GM12878 (cell line): Measurements from ENCODE around the gene MRPL33. TPM values are rescaled to one million over a fixed set of nuclear protein-coding genes. Genes with fewer than 3 reads are reported as not detected.

Experiments
- ATAC-seq: fragments of 200-7000 bp; cut with Tn5 transposase; 3 replicates; pipeline ENCODE4 v1.9.1; 2020; ENCODE audit warnings: mild to moderate bottlenecking, moderate library complexity
- BruUV-seq: library from RNA; stranded (reverse); fragments of 400-500 nt; replicated peaks from 2 replicates; lab custom pipeline; 2021; lab: Mats Ljungman, UMichigan
- CTCF ChIA-PET: fragments of 300-600 bp; sonication (Branson Sonifier 250); formaldehyde crosslinking; extraction: SDS; loops from one replicate; lab custom pipeline; 2021; ENCODE audit warnings: inconsistent platforms; lab: Yijun Ruan, JAX
- POLR2A ChIA-PET: fragments of 350-600 bp; formaldehyde crosslinking; extraction: SDS; loops from one replicate; lab custom pipeline; 2021; ENCODE audit warnings: inconsistent platforms; lab: Charles Lee
- RAD21 ChIA-PET: fragments of 300-600 bp; sonication (Branson Sonifier 250); formaldehyde crosslinking; loops from one replicate; lab custom pipeline; 2023; ENCODE audit warnings: antibody characterized with exemption; ENCODE audit not compliant: unreplicated experiment; lab: Charles Lee
- SMC1A ChIA-PET: fragments of 300-600 bp; sonication (Branson Sonifier 250); formaldehyde crosslinking; loops from one replicate; lab custom pipeline; 2023; ENCODE audit not compliant: unreplicated experiment, uncharacterized antibody; lab: Charles Lee
- DNase-seq: peaks from one replicate; pipeline ENCODE4 v3.0.0-alpha.2; 2011; ENCODE audit warnings: low read depth, low spot score
- FAIRE-seq: peaks from 3 replicates; lab custom pipeline; 2011; peaks lifted over from hg19 to GRCh38; lab: Jason Lieb, UNC
- H2AFZ ChIP-seq: 2 replicates; pipeline ENCODE4 v1.6.0; 2011; ENCODE audit warnings: low read depth, low read length, control low read depth; ENCODE audit not compliant: control insufficient read depth
- H3K27ac ChIP-seq: 2 replicates; pipeline ENCODE4 v1.5.1; 2011; ENCODE audit warnings: control low read depth; ENCODE audit not compliant: control insufficient read depth, insufficient read depth
- H3K27me3 ChIP-seq, 2 experiments: replicated peaks in 1 of 2; 2 replicates each; pipeline versions ENCODE4 v1.6.0 to v1.6.1; 2011; ENCODE audit warnings: low read length in 1 of 2; ENCODE audit not compliant: control insufficient read depth in 2 of 2, insufficient read depth in 2 of 2
- H3K36me3 ChIP-seq, 2 experiments: 2 replicates each; pipeline ENCODE4 v1.5.1; 2011; ENCODE audit warnings: low read length in 1 of 2; ENCODE audit not compliant: control insufficient read depth in 2 of 2, insufficient read depth in 2 of 2
- H3K4me1 ChIP-seq: 2 replicates; pipeline ENCODE4 v1.6.1; 2011; ENCODE audit warnings: mild to moderate bottlenecking, low read length, moderate library complexity, mixed read lengths; ENCODE audit not compliant: control insufficient read depth, insufficient read depth
- H3K4me2 ChIP-seq: 2 replicates; pipeline ENCODE4 v1.6.0; 2011; ENCODE audit warnings: control low read depth; ENCODE audit not compliant: control insufficient read depth, insufficient read depth
- H3K4me3 ChIP-seq: fragments of 200-600 bp; sonication (generic); 2 replicates; pipeline ENCODE4 v1.5.1; 2016
- H3K79me2 ChIP-seq: 2 replicates; pipeline ENCODE4 v1.6.0; 2011; ENCODE audit warnings: low read length; ENCODE audit not compliant: control insufficient read depth, insufficient read depth
- H3K9ac ChIP-seq: 2 replicates; pipeline ENCODE4 v1.8.0; 2011; ENCODE audit warnings: low read length, control low read depth, mixed read lengths; ENCODE audit not compliant: control insufficient read depth, insufficient read depth
- H3K9me3 ChIP-seq: replicated peaks from 3 replicates; pipeline ENCODE4 v1.5.1; 2011; ENCODE audit warnings: mild to moderate bottlenecking, low read length; ENCODE audit not compliant: control insufficient read depth, insufficient read depth
- H4K20me1 ChIP-seq: 2 replicates; pipeline ENCODE4 v1.6.0; 2011; ENCODE audit not compliant: control insufficient read depth, insufficient read depth
- BACH1 ChIP-seq: fragments of 450-650 bp; IDR thresholded peaks from 2 replicates; pipeline ENCODE4 v1.6.1; 2017; ENCODE audit warnings: mild to moderate bottlenecking, borderline replicate concordance
- BCL3 ChIP-seq: IDR thresholded peaks from 2 replicates; pipeline ENCODE4 v1.6.1; 2011; ENCODE audit warnings: borderline replicate concordance, low read depth, mild to moderate bottlenecking, moderate library complexity, low read length; ENCODE audit not compliant: insufficient read depth, poor library complexity, severe bottlenecking
- CREB1 ChIP-seq: IDR thresholded peaks from 2 replicates; pipeline ENCODE4 v1.6.1; 2012; ENCODE audit warnings: low read depth, mild to moderate bottlenecking, inconsistent platforms
- FOXK2 ChIP-seq: fragments of 450-650 bp; IDR thresholded peaks from 2 replicates; pipeline ENCODE4 v1.6.1; 2017; ENCODE audit warnings: mild to moderate bottlenecking, moderate library complexity
- HDGF ChIP-seq: fragments of 450-650 bp; IDR thresholded peaks from 2 replicates; pipeline ENCODE4 v1.6.1; 2016; ENCODE audit warnings: antibody characterized with exemption
- MTA2 ChIP-seq: fragments of 450-650 bp; IDR thresholded peaks from 2 replicates; pipeline ENCODE4 v1.6.1; 2016; ENCODE audit warnings: low read depth, mild to moderate bottlenecking, moderate library complexity
- POU2F2 ChIP-seq: IDR thresholded peaks from 3 replicates; pipeline ENCODE4 v1.6.1; 2011; ENCODE audit warnings: low read depth, mild to moderate bottlenecking, low read length, borderline replicate concordance
- RAD21 ChIP-seq: IDR thresholded peaks from 2 replicates; pipeline ENCODE4 v1.6.1; 2011; ENCODE audit warnings: mild to moderate bottlenecking, low read depth, low read length, moderate library complexity; ENCODE audit not compliant: insufficient read depth
- RAD51 ChIP-seq: fragments of 450-650 bp; IDR thresholded peaks from 2 replicates; pipeline ENCODE4 v1.6.1; 2016; ENCODE audit warnings: moderate library complexity, mild to moderate bottlenecking, inconsistent platforms
- SP1 ChIP-seq: IDR thresholded peaks from one replicate; pipeline ENCODE4 v1.6.1; 2011; ENCODE audit warnings: low read depth, low read length
- SPI1 ChIP-seq: IDR thresholded peaks from 2 replicates; pipeline ENCODE4 v1.6.1; 2011; ENCODE audit warnings: low read depth, mild to moderate bottlenecking, low read length, moderate library complexity, borderline replicate concordance; ENCODE audit not compliant: insufficient read depth
- STAT3 ChIP-seq: IDR thresholded peaks from 2 replicates; pipeline ENCODE4 v1.6.1; 2011; ENCODE audit warnings: low read depth, low read length, improper control_type of control experiment
- TCF12 ChIP-seq: IDR thresholded peaks from 2 replicates; pipeline ENCODE4 v1.6.1; 2011; ENCODE audit warnings: low read depth, mild to moderate bottlenecking, low read length
- ZNF384 ChIP-seq: IDR thresholded peaks from 2 replicates; pipeline ENCODE4 v1.6.1; 2012; ENCODE audit warnings: low read depth, mild to moderate bottlenecking, low read length, improper control_type of control experiment, borderline replicate concordance
- WGBS: methylation state at CpG from one replicate; pipeline ENCODE4 v1.1.6; 2016; ENCODE audit warnings: low lambda C conversion rate; ENCODE audit not compliant: insufficient replicate concordance, insufficient coverage; ENCODE audit errors: missing lambda C conversion rate; 5-methylcytosine and 5-hydroxymethylcytosine counted together
- in situ Hi-C: fragments of 300-500 bp; cut with MboI; formaldehyde crosslinking; loops from 9 replicates; pipeline ENCODE4 v1.14.3; 2018; ENCODE audit warnings: mixed read lengths
- intact Hi-C: fragments of 100-400 bp; cut with micrococcal nuclease; formaldehyde crosslinking; loops from one replicate; pipeline ENCODE4 v1.14.2; 2022; ENCODE audit not compliant: unreplicated experiment
- polyA plus RNA-seq, 11 experiments: library from polyadenylated mRNA; depleted of rRNA in 4 of 11; unstranded in 6 of 11; stranded (reverse) in 5 of 11; fragments of >200 nt; fragmentation: Nextera tagmentation in 4 of 11; fragmentation: Illumina TruSeq in 1 of 11; extraction: Ambion mirVana in 4 of 11; extraction: Trizol in 1 of 11; gene quantifications; 1 replicate in 1 of 11; 2 replicates in 10 of 11; pipeline versions ENCODE4 v1.2.1 to v1.2.3, GENCODE V29; 2011 to 2016; ENCODE audit warnings: inconsistent platforms in 2 of 11, missing spikeins in 2 of 11, low read depth in 1 of 11
- total RNA-seq, 4 experiments: library from RNA; depleted of rRNA in 3 of 4; stranded (reverse); fragments of >200 nt in 3 of 4; fragmentation: Illumina TruSeq in 1 of 4; extraction: Trizol in 1 of 4; gene quantifications; 2 replicates each; pipeline versions ENCODE4 v1.2.1 to v1.2.3, GENCODE V29; 2013 to 2021
- TF ChIP-seq, protein P1 (sequence below): fragments of 150-350 bp; IDR thresholded peaks from 2 replicates; pipeline ENCODE4 v1.6.1; 2014; ENCODE audit warnings: mild to moderate bottlenecking, low read depth, low read length
- TF ChIP-seq, protein P2 (sequence below): fragments of 450-650 bp; IDR thresholded peaks from 2 replicates; pipeline ENCODE4 v1.6.1; 2014; ENCODE audit warnings: mild to moderate bottlenecking
- TF ChIP-seq, protein P3 (sequence below): fragments of 450-650 bp; IDR thresholded peaks from 2 replicates; pipeline ENCODE4 v1.6.1; 2016; ENCODE audit warnings: mild to moderate bottlenecking

The MRPL33 gene
- total and polyA plus RNA-seq, 10 of the 15 experiments (the other 5 are each of a cell fraction or from before 2014, with no cell fraction given): 50.1 to 318 (median 160) TPM

DNA sequence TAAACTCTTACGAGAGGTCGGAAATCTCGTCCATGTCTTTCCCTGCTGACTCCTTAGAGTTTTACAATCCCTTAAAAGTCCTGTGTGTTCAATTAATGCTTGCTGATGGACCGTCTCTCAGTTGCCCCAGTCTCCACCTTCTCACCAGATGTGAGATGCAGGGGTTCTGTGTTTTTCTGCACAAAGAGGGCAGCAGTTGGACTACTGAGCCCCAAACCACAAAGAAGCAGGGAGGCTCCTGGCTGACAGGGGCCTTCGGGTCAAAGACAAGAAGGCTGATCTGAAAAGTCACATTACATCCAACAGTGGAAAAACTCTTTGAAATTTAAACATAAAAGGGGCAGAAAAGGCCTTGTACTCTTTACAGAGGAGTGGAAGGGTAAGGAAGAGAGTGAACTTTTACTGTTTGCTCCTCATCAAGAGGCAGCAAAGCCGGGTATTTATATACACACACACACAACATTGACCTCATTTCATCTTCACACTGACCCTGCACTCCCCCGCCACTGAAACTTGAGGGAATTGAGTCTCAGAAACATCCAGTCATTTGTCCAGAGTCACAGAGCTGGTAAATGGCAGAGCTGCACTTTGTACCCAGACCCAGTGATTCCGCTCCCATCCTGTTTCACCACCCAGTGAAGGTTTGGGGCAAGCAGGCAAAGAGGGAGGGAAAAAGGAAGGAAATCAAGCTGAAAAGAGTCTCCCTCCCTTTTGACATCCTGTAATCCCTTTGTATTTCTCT is 23.7 kb downstream of the MRPL33 start:
- Histone ChIP-seq H3K36me3 (no peaks in the 10 kb centered on the region), H3K27ac (no peak overlapping the region), H3K9ac (no peak overlapping the region), H3K9me3 (no peaks in the 10 kb centered on the region), H3K79me2 (no peaks in the 10 kb centered on the region), H3K4me1 (no peaks in the 10 kb centered on the region), H2AFZ (no peak overlapping the region), H3K4me3 (no peak overlapping the region), H4K20me1 (no peaks in the 10 kb centered on the region), H3K27me3 (no peaks in the 10 kb centered on the region), H3K4me2 (no peak overlapping the region)
- SMC1A ChIA-PET: no interaction called here
- CTCF ChIA-PET: no interaction called here
- FAIRE-seq (no peak), DNase-seq (no peak), ATAC-seq (no peak)
- 44% methylated on average over 8 of the region's 8 CpGs for WGBS
- POLR2A ChIA-PET: interaction anchor here (0.6 kb wide), 1 partner anchor 359 kb away, joined by 4 read pairs; no protein-coding TSS in a partner anchor
- no TSS peak for BruUV-seq
- in situ Hi-C loops (no loop called here), intact Hi-C loops (no loop called here)
- RAD21 ChIA-PET: no interaction called here
- no peak for TF ChIP-seq RAD21
- TF ChIP-seq, protein P1, sequence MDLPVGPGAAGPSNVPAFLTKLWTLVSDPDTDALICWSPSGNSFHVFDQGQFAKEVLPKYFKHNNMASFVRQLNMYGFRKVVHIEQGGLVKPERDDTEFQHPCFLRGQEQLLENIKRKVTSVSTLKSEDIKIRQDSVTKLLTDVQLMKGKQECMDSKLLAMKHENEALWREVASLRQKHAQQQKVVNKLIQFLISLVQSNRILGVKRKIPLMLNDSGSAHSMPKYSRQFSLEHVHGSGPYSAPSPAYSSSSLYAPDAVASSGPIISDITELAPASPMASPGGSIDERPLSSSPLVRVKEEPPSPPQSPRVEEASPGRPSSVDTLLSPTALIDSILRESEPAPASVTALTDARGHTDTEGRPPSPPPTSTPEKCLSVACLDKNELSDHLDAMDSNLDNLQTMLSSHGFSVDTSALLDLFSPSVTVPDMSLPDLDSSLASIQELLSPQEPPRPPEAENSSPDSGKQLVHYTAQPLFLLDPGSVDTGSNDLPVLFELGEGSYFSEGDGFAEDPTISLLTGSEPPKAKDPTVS: no peak
- TF ChIP-seq ZNF384: no peak
- TF ChIP-seq CREB1: no peak
- TF ChIP-seq SPI1: no peak
- no peak for TF ChIP-seq STAT3
- no peak for TF ChIP-seq TCF12
- TF ChIP-seq SP1: no peak
- TF ChIP-seq BCL3: no peak
- no peak for TF ChIP-seq MTA2
- no peak for TF ChIP-seq HDGF
- no peak for TF ChIP-seq POU2F2
- no peak for TF ChIP-seq RAD51
- TF ChIP-seq, protein P2, sequence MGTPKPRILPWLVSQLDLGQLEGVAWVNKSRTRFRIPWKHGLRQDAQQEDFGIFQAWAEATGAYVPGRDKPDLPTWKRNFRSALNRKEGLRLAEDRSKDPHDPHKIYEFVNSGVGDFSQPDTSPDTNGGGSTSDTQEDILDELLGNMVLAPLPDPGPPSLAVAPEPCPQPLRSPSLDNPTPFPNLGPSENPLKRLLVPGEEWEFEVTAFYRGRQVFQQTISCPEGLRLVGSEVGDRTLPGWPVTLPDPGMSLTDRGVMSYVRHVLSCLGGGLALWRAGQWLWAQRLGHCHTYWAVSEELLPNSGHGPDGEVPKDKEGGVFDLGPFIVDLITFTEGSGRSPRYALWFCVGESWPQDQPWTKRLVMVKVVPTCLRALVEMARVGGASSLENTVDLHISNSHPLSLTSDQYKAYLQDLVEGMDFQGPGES: no peak
- TF ChIP-seq, protein P3, sequence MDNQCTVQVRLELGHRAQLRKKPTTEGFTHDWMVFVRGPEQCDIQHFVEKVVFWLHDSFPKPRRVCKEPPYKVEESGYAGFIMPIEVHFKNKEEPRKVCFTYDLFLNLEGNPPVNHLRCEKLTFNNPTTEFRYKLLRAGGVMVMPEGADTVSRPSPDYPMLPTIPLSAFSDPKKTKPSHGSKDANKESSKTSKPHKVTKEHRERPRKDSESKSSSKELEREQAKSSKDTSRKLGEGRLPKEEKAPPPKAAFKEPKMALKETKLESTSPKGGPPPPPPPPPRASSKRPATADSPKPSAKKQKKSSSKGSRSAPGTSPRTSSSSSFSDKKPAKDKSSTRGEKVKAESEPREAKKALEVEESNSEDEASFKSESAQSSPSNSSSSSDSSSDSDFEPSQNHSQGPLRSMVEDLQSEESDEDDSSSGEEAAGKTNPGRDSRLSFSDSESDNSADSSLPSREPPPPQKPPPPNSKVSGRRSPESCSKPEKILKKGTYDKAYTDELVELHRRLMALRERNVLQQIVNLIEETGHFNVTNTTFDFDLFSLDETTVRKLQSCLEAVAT: no peak
- no peak for TF ChIP-seq BACH1
- no peak for TF ChIP-seq FOXK2
